GM21526 (cell line): Measurements from ENCODE around the gene TROAP.
"Not testable (repeated sequence)": the region's sequence is repeated elsewhere in the genome, so short reads cannot be mapped to it uniquely, and the experiment has no call there.

Source experiments
- ATAC-seq: cut with Tn5 transposase; IDR thresholded peaks from one replicate; pipeline ENCODE4 v1.9.1; 2021; ENCODE audit warnings: moderate library complexity; ENCODE audit not compliant: unreplicated experiment, low FRiP score

Gene TROAP

GRCh38 chr12:49328816-49329215, 5.8 kb downstream of the TROAP start:
- no peak for ATAC-seq

- no peak for ATAC-seq
Measured at GRCh38 chr12:49330032-49330619, 7.1 kb downstream of the TROAP start.

- ATAC-seq, result no peak
Measured at GRCh38 chr12:49330631-49331379, 7.8 kb downstream of the TROAP start.

- no peak for ATAC-seq
Measured at GRCh38 chr12:49331380-49332222, 8.5 kb downstream of the TROAP start.

GRCh38 chr12:49332441-49332861, 9.4 kb downstream of the TROAP start:
- ATAC-seq, result no peak

- no peak for ATAC-seq
Measured at GRCh38 chr12:49332891-49333371, 9.9 kb downstream of the TROAP start.

GRCh38 chr12:49333778-49334177, 10.7 kb downstream of the TROAP start:
- not testable (repeated sequence) for ATAC-seq

GRCh38 chr12:49334226-49334625, 11.2 kb downstream of the TROAP start:
- no peak for ATAC-seq

GRCh38 chr12:49334681-49335080, 11.6 kb downstream of the TROAP start:
- ATAC-seq, result no peak

- no peak for ATAC-seq
Measured at GRCh38 chr12:49335118-49335954, 12.3 kb downstream of the TROAP start.

- no peak for ATAC-seq
Measured at GRCh38 chr12:49335955-49336644, 13.0 kb downstream of the TROAP start.

- no peak for ATAC-seq
Measured at GRCh38 chr12:49336645-49337584, 13.9 kb downstream of the TROAP start, which contains the start of gene C1QL4. Gene C1QL4 (minus strand): TSS chr12:49337188. CDS start chr12:49336477, 711 bp downstream.

GRCh38 chr12:49338830-49339463, 15.9 kb downstream of the TROAP start:
- no peak for ATAC-seq

- no peak for ATAC-seq
Measured at GRCh38 chr12:49339464-49339861, 16.4 kb downstream of the TROAP start.

GRCh38 chr12:49340095-49340870, 17.2 kb downstream of the TROAP start:
- no peak for ATAC-seq

- ATAC-seq, result no peak
Measured at GRCh38 chr12:49340971-49341776, 18.1 kb downstream of the TROAP start.

GRCh38 chr12:49341777-49342065, 18.7 kb downstream of the TROAP start:
- ATAC-seq, result no peak
